GM21576 (cell line): ENCODE results near the gene RGS19.

Experiments
- ATAC-seq: cut with Tn5 transposase; IDR thresholded peaks from one replicate; pipeline ENCODE4 v1.9.1; 2021; ENCODE audit warnings: mild to moderate bottlenecking, moderate library complexity; ENCODE audit not compliant: unreplicated experiment

Gene RGS19

DNA sequence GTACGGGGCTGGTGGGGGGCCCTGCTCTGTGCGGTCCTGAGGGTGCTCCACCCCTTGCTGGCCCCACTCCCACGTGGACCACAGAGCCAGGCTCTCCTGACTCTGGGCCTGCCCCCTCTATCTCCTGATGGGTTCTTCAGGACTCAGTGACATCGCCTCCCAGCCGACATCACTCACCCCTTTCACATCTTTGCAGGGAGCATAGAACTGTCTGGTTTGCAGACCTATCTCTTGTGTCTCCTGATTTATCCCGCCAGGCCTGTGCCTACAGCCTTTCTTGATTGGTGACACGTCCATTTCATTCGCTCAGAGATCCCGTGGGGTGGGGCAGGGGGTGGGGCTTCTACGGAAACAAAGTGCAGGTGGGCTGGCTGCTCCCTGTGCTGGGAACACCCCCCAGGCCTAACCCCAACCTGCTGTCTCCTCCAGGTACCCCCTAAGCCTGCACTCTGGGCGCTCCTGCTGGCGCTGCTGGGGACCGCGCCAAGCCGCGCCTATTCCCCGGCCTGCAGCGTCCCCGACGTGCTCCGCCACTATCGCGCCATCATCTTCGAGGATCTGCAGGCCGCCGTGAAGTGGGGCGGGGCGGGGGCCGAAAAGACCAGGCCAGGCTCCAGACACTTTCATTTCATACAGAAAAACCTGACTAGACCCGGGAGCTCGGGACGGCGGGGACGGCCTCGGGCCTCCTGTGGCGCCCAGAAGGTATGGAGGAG, 41.7 kb downstream of the RGS19 start:
- no peak for ATAC-seq

DNA sequence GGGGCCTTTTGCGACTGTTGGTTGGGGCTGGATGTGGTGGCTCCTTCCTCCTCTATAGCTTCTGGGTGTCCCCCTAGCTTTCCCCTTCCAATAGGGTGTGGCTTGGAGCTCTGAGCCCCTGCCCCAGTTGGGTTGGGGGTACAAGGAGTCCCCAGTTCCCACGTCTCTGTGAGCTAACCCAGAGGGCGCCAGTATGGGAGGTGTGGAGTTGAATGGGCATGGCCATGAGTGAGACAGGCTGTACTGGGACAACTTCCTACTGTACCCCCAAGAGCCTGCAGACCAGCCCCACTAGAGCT, 42.2 kb downstream of the RGS19 start:
- ATAC-seq: no peak

DNA sequence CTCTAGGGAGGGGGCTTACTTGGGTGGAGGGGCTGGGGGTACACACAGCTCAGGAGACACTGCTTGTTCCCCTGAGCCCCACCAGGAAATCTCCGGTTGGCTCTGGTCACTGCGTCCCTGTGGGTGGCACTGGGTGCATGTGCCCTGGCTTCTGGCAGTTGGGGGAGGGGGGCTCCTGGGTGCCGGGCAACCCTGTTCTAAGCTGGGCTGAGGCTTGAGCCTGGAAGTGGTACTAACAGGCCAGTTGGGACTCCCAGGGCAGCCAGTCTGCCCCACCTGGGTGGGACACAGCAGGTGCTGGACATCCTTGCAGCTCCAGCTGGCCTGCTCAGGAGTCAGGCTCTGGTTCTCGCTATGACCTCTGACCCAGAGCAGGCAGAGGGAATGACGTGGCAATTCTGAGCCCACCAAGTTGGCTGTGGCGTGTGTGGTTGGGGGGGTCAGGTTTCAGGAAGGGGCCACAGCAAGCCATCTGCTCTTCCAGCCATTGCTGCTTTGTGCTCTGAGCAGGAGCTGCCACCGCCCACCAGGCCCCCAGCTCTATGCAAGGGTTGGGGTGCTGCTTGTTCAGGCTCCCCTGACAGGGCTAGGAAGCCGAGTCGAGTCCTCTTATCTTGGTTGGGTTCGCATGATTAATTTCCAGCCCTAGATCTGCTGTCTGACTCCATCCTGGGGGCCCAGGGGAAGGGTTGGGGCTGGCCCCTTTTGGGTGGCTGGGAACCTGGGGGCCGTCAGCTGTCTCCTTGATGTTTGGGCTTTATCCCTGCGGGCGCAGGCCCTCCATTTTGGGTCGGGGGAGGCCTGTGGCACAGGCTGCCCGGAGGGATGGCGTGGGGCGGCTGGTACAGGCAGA, 42.7 kb downstream of the RGS19 start:
- ATAC-seq: no peak

DNA sequence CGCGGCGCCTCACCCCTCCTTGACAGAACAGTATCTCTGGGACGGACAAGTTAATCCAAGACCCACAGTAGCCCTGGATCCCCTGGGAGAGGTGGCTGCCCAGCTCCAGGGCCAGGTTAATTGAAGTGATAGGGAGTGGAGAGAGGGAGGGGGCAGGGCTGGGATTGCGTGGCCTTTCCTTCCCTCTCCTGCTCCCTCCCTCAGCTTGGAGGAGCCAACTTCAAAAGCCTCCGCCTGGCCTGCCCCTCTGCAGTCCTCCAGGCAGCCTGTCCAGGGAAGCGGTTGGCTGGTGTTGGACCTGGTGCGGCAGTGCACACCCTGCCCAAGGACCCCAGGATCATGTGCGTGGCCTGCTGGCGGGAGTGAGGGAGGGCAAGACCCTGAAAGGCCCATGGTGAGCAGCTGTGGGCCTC, 43.4 kb downstream of the RGS19 start, which contains the start of gene C20orf204:
Gene C20orf204 (plus strand): TSS at position 250 of the 413 bp plus-strand sequence. CDS start 142 bp downstream, at position 392.
- ATAC-seq: no peak

DNA sequence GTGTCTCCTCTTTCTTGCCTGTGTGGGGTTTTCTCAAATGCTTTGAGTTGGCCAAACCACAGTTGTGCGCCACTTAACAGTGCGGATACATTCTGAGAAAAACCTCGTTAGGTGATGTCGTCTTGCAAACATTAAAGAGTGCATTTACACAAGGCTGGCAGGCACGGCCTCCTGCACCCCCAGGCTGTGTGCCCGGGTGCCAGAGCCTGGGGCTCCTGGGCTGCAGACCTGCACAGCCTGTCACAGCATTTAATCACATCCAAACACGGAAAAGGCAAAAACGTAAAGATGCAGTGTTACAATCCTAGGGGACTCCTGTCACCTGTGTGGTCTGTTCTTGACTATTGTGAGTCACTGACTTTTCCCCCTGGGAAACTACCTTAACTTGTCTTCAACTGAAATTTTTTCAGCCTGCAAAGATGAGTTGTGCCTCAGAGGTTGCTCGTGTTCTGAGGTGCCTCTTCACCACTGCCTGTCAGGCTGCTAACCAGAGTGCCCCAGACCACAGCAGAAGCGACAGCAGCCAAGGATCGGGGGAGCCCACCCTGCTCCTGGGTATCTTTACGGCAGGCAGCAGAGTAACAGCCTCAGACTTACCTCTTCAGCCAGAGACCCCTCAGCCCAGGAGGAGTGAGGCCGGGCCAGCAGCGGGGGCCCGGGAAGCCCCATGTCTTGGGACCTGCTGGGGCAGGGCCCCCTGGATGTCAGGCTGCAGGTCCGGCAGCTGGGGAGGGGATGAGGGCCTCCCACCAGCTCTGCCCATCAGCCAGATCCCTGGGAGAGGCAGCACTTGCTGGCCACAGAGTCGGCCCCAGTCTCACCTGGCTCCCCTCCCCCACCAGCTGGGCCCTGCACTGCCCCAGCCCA, 44.0 kb downstream of the RGS19 start:
- no peak for ATAC-seq

DNA sequence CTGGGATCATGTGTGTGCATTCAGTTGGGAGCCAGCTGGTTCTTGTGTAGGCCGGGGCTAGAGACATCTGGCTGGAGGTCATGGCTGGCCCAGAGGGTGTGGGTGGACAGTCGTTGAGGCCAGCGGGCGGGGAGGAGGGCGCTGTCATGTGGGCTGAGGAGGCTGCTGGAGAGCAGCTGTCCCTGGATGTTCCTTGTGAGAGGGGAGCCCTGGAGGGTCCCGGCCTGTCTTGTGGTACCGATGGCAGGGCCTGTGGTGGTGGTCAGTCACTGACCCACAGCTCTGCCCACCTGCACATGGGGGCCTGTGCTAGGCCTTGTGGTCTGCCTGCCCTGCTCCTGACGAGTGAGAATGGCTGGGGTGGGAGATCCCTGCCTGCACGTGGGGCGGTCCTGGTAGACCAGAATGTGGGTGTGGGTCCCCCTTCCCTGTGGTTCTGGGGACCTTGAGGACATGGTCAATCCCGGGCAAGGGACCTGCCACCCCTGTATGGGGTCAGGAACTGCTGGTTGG, 45.3 kb downstream of the RGS19 start:
- no peak for ATAC-seq

DNA sequence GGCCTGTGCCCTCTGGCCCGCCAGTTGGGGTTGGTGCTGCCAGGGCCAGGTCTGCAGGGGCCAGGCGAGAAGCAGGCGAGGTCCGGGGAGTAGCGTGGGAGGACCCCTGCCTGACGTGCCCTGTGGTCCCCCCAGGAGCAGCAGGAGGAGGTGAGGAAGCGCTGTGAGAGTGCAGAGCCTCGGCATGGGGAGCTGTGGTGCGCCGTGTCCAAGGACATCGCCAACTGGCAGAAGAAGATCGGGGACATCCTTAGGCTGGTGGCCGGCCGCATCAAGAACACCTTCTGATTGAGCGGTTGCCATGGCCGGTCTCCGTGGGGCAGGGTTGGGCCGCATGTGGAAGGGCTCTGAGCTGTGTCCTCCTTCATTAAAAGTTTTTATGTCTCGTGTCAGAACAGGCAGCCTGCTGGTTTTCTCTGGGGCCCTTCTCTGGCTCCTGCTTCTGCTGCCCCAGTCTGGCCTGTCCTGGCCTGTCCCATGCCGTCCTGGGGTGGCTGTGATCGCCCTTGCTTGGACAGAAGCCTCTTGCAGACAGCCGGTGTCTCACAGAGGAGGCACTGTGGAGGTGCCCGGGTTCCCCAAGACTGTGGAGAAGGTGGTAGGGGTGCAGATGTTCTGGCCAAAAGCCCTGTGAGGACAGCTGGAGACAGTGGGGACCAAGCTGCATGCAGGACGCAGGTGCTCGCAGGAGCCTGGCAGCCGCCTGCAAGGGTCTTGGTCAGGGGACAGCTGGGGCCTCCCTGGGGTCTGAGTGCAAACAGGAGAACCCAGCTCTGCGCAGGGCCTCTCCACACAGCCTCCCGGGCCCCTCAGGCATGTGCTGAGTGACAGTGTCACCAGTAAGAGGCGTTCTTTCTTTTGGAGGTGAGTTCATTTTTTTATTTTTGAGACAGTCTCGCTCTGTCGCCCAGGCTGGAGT, 46.4 kb downstream of the RGS19 start:
- ATAC-seq: no peak

DNA sequence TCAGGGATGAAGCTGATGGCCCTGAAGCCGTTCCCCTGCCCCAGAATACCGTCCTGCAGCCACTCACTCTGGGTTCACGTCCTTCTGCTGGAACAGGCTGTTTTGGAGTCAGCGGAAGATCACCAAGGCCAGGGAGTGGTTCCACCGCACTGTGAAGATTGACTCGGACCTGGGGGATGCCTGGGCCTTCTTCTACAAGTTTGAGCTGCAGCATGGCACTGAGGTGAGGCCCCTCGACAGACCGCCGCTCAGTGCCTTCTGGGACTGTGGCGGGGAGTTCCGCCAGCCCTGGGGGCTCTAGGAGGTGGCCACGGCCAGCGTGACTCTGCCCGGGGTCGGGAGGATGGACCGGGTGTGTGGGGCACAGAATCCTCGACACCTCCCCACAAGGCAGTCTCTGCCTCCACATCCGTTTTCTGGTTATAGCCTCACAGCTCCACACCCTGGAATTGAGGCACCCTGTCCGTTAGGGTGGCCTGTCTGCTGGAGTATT, 47.5 kb downstream of the RGS19 start:
- no peak for ATAC-seq

DNA sequence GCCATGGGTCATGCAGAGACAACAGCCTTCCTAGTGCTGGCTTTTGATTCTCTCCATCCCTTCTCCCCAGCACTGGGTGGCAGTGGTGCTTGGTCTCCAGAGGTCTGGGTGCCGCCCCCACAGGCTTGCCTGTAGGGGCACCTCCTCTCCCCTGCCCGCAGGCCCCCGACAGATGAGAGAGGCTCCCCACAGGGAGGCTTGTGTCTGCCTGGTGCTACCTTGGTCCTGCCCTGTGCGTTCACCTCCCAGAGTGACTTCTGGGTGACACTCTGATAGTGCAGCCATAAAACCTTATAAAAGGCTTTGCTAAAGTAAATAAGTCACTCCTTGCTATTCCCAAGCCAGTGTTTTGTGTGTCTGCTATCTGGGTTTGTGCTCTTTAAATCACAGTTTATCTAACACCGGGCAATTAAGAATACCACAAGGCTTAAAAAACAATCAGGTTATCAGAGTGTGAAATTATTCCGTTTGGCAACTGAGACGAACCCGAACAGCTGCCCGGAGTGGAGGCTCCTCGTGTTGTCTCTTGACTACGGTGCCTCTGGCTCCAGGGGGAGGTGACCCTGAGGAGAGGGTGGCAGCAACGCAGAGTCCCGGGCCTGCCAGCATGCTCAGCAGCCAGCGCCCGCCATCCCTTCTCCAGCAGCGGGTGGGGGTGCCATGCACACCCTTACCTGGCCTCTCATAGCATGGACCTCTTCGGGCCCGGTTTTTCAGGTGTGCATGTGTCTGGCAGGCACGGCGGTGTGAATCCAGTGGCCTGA, 48.8 kb downstream of the RGS19 start:
- no peak for ATAC-seq

DNA sequence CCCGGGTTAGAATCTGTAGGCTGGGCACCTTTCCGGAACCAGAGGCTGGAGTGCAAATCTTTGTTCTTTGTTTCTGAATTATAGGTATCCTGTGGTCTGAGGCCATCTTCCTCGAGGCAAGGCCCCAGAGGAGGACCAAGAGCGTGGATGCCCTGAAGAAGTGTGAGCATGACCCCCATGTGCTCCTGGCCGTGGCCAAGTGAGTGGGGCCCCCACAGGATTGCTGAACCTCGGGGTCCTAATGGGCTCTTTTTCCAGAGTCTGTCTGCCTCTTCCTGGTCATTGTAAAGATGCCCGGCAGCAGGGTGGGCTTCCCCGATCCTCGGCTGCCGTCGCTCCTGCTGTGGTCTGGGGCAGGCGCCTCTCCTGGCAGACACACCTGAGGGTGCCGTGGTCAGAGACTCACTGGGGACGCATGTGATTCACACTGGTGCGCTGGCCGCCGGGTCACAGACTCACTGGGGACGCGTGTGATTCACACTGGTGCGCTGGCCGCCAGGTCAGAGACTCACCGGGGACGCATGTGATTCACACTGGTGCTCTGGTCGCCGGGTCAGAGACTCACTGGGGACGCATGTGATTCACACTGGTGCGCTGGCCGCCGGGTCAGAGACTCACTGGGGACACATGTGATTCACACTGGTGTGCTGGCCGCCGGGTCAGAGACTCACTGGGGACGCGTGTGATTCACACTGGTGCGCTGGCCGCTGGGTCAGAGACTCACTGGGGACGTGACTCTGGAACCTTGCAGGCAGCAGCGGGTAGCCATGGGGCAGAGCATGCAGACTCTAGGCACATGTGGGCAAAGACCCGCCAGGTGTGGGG, 49.8 kb downstream of the RGS19 start:
- ATAC-seq: no peak

DNA sequence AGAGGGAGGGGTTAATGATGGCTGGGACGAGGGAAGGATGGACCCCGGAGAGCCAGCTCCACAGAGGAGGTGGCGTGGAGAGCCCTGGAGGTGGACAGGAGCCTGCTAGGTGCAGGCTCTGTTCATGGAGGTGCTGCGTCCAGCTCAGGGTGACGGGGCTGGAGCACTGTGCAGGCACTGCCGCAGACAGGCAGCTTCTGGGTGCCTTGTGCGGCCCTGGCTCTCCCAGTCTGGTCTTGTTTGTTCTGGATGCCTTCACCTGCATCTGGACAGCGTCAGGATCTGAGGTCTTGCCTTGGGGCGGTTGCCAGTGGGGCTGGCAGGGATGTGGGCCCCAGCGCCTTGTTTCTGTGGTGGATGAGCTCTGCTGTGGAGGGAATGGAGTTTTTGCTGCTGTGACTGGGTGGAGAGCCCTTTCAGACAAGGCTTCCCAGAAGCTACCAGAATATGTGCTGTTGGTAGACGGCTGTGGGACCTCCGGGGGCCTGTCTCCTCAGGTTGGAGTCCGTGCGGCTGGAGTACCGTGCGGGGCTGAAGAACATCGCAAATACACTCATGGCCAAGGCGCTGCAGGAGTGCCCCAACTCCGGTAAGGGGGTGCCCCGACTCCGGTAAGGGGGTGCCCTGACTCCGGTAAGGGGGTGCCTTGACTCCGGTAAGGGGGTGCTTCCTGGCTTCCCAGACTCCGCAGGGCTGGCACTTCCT, 51.2 kb downstream of the RGS19 start:
- no peak for ATAC-seq

DNA sequence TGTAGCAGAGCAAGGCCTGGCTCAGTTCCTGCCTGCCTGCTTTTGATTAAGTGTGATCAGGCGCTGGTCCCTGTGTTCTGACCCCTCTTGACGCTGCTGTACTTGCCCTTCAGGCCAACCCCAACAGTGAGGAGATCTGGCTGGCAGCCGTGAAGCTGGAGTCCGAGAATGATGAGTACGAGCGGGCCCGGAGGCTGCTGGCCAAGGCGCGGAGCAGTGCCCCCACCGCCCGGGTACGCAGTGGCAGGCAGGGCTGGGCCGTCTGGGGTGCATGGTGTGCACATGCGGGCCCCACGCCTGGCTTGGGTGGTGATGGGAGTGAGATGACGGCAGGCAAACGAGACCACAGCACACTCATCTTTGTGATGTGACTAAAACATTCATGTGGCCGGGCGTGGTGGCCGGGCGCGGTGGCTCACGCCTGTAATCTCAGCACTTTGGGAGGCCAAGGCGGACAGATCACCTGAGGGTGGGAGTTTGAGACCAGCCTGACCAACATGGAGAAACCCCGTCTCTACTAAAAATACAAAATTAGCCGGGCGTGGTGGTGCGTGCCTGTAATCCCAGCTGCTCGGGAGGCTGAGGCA, 53.4 kb downstream of the RGS19 start:
- no peak for ATAC-seq

DNA sequence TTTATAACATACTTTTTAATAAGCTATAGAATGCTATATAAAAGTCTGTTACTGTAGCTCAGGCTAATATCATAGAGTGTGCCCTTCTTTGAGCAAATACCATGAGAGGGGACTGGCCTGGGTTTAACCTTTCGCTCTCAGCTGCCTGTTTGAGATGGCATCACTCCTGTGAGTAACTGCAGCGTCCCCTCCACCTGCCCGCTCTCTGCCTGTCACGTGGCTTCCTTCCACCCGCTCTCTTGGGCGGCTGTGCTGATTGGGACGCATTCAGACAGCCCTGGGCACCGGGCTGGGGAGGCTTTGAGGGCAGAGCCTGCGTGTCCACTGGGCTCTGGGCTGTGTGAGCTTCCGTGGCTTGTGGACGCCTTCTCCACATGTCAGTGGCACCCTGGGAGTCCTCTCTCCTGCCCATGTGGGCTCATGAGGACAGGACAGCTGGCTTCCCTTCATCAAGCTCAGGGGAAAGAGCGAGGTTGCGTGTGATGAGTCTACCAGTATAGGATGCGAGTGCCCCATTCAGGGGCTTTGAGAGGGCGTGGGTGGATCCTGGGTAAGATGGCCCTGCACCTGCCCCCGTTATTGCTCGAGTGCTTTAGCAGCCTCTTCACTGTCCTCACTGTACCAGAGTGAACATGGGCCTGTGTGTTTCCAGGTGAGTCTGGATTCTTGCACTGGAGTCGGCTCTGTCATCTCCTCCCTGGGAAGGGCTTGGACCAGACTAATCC, 54.1 kb downstream of the RGS19 start:
- no peak for ATAC-seq

DNA sequence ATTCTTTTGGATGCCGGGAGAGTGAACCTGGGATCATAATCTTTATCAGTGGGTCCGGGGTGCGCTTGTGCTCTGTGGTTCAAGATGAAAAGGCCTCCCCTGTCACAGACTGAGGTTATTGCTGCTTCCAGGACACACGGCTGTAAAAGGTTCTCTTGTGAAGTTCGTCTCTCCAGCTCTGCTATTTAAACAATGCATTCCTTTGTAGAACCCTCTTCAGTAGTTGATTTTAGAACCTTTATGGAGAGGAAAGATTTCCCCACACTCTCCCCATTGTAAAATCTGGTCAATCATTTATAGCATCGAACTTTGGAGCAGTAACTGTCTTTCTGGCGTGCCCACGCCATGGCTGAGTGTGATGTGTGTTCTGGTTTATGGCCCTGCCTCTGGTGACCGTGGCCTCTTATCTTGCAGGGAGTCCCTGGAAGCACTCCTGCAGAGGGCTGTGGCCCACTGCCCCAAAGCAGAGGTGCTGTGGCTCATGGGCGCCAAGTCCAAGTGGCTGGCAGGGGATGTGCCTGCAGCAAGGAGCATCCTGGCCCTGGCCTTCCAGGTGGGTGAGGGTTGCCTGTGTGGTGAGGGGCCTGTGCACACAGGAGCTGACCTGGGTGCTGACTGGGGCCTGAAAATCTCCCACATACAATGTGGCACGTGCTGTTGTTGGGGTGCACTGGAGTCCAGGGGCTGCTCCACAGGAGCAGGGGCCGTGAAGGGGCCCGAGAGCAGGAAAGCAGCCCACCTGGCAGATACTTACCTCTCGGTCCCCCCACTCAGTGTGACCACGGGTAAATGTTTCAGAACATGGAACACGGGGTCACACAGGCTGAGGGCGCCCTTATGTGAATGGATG, 55.0 kb downstream of the RGS19 start:
- no peak for ATAC-seq

DNA sequence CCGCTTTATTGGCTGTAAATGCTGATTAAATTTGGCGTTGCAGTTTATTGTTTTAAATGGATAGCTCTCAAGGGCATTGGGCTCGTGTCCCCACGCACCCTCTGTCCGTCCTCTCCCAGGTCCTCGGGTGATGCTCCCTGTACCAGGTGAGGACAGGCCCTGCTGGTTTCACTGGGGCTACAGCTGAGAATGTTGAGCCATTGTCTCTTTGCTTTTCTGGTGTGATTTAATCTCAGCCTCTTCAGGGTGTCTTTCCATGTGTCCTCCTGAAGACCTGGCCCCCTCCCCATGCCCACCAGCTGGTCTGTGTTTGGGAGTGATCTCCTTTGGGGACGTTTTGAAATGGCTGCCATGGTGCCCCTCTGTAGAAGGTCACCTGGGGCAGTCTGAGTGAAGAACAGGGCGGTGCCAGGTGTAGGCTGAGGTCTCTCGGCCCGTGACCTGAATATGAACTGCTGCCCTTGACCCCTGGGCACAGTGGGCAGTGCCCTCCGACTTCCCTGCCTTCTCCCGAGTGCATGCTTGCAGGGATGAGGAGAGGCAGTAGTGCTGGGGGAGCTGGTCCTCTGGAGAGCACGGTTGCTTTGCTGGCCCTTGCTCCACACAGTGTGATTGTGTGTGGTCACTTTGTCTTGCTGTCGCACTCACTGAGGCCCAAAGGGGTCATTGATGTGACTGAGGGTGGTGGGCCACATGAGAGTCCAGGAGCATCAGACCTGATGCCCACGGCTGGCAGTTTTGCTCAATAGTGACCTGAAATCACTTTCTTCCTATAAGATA, 55.8 kb downstream of the RGS19 start:
- no peak for ATAC-seq
